Stomach (tissue), 4 donors: ENCODE measurements around the gene CDHR4.

ENCODE experiments used
- CTCF ChIP-seq, 7 experiments: fragments of 450-650 bp in 4 of 7; fragments of 200-600 bp in 3 of 7; sonication (generic) in 3 of 7; IDR thresholded peaks; one replicate each; pipeline ENCODE4 v1.5.1; 2016 to 2019; ENCODE audit warnings: antibody characterized with exemption in 7 of 7, control low read depth in 2 of 7, mild to moderate bottlenecking in 1 of 7
- EP300 ChIP-seq: sonication (generic); formaldehyde crosslinking; IDR thresholded peaks from one replicate; pipeline ENCODE4 v1.6.1; 2017; ENCODE audit warnings: antibody characterized with exemption
- POLR2AphosphoS5 ChIP-seq, 3 donors: sonication (generic); formaldehyde crosslinking; IDR thresholded peaks; one replicate each; pipeline ENCODE4 v1.6.1; 2016; ENCODE audit warnings: antibody characterized with exemption in 3 of 3

DNA sequence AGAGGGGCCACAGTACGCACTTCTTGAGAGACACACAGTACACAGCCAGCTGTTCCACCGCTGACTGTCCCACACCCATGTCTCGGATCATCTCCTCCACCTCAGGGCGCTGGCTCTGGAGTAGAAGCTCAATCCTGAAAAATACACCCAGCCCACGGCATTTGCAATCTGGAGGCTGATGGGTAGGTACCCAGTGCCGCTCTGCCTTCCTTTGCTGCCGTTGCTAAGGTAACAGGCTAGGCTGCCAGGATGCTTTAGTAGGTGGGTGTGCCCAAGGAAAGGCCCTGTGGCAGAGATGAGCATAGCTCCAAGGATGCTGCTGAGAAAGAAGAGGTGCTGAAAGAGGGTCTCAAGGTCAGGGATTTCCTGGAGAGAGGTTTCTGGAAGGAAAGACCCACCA lies 42.1 kb upstream of the CDHR4 start:
- TF ChIP-seq POLR2AphosphoS5 (IDR thresholded peaks at IDR 0.05) (no peak), EP300 (no peak), CTCF (IDR thresholded peaks at IDR 0.05) (no peak)
